Effector CD8-positive, alpha-beta T cell (primary cell): ENCODE data around the gene PLEKHM2.

Experiments
- DNase-seq: peaks from one replicate; lab custom pipeline; 2025; lab: John Stamatoyannopoulos, UW

PLEKHM2 gene

GRCh38 chr1:15726508-15726907 is 42.4 kb downstream of the PLEKHM2 start:
- DNase-seq, result no peak

DNA sequence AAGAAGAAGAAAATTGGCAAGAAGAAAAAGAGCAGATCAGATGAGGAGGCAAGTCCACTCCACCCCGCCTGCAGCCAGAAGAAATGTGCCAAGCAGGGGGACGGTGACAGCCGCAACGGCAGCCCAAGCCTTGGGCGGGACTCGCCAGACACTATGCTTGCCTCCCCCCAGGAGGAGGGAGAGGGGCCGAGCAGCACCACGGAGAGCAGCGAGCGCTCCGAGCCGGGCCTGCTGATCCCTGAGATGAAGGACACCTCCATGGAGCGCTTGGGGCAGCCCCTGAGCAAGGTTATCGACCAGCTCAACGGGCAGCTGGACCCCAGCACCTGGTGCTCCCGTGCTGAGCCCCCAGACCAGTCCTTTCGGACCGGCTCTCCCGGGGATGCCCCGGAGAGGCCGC is 42.9 kb downstream of the PLEKHM2 start:
- no peak for DNase-seq

- no peak for DNase-seq
Measured at GRCh38 chr1:15727424-15727823, 43.3 kb downstream of the PLEKHM2 start.

GRCh38 chr1:15727866-15728534 is 43.9 kb downstream of the PLEKHM2 start:
- DNase-seq, result no peak

GRCh38 chr1:15728937-15729657 is 45.0 kb downstream of the PLEKHM2 start:
- DNase-seq, result no peak

DNA sequence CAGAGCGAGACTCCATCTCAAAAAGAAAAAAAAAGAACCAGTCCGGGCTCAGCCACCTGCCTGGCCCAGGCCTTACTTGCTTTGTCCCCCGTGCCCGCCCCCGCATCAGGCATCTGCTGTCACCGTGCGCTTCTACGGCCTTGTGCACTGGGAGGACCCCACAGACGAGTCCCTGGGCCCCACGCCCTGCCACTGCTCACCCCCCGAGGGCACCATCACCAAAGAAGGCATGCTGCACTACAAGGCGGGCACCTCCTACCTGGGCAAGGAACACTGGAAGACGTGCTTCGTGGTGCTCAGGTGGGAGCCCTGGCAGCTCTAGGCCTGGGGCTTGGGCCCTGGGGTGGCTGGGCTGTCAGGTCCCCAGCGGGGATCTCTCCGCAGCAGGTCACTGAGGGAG is 46.3 kb downstream of the PLEKHM2 start:
- no peak for DNase-seq

DNA sequence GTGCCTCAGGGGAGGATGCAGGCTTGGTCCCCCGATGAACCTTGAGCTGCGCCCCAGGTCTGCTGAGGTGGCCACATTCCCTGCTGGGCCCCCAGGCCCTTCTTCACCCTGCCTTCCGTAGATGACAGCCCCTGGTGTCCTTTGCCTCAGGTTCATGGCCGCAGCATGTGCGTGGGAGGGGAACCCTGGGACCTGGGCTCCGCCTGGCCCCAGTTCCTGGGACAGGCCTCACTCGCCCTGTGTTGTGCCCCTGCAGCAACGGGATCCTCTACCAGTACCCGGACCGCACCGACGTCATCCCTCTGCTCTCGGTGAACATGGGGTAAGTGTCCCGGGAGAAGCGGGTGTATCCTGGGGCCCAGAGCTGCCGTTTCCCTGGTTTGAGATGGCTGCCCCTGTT is 46.8 kb downstream of the PLEKHM2 start:
- DNase-seq, result no peak

DNA sequence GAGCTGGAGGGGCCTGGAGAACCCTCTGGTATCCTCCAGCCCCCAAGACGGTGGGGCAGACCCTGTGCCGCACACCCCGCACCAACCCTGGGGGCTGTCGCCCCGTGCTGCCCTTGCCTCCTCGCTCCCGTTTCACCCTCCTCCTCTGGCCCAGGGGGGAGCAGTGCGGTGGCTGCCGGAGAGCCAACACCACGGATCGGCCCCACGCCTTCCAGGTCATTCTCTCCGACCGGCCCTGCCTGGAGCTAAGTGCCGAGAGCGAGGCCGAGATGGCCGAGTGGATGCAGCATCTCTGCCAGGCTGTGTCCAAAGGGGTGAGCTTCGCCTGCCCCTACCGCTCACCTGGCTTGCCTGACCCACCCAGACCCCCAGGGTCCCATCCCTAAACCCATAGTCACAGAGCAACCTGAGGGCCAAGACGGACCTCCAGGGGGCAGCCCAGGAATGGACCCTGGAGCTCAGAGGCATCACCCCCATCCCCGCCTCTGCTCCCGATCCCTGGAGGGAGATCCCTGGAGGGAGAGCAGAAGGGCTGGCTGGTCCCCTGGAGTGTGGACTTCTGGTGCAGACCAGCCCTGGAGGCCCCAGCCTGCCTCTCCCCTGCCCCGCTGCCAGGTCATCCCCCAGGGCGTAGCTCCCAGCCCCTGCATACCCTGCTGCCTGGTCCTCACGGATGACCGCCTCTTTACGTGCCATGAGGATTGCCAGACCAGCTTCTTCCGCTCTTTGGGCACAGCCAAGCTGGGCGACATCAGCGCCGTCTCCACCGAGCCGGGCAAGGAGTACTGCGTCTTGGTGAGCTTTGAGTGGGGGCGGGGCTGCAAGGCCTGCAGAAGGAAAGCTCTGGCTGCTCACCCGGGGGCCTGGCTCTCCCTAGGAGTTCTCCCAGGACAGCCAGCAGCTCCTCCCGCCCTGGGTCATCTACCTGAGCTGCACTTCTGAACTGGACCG is 47.9 kb downstream of the PLEKHM2 start:
- no peak for DNase-seq

DNA sequence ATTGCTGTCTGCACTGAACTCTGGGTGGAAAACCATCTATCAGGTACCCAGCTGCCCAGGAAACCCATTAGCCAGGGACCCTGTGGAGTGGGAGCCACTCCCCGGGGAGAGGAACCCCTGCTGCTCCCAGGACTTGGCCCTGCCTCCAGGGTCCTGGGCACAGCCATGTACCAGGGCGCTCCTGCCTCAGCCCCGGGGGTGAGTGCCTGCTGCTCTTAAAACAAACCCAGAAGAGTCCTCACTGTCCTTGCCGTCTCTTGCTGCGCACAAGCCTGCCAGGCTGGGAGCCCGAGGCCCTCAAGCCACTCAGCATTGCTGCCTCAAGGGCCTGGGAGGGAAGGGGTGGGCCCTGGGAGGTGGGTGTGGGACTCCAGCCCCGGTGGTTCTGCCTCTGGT is 48.6 kb downstream of the PLEKHM2 start:
- no peak for DNase-seq

- no peak for DNase-seq
Measured at GRCh38 chr1:15733218-15733725, 49.2 kb downstream of the PLEKHM2 start.

GRCh38 chr1:15733726-15734226 is 49.7 kb downstream of the PLEKHM2 start:
- no peak for DNase-seq

DNA sequence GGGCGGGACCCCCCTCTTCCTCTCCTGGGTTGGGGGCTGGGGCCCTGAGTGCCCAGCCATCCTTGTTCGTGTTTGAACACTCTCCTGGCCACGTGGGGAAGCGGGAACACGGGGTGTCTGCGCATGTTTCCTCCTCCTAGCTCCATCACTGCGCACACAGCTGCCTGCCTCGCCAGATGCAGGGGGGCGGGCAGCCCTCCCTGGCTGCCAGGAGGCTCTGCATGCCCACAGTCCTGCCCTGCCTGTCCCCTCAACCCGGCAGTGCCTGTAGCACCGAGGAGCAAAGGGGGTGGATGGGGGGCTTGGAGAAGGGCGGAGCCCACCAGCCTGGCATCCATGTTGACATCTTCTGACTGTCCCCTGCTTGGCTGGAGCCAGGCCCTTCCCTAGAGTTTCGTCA is 50.2 kb downstream of the PLEKHM2 start:
- DNase-seq, result no peak

DNA sequence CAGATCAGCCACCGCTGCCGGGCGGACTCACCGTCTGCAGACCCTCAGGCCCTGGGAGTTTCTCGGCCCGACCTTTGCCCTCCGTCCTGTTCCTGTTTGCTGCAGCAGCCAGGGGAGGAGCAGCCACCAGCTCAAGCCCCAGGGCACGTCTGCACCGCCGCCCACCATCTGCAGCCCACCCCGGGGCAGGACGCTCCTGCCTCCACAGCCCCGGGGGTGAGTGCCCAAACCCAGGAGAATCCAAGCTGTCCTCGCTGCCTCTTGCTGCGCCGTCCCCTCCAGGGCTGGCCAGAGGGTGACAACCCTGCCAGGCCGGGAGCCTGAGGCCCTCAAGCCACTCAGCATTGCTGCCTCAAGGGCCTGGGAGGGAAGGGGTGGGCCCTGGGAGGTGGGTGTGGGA is 50.8 kb downstream of the PLEKHM2 start:
- no peak for DNase-seq

- DNase-seq, result no peak
Measured at GRCh38 chr1:15735304-15736037, 51.4 kb downstream of the PLEKHM2 start.

GRCh38 chr1:15736038-15736891 is 52.1 kb downstream of the PLEKHM2 start, which contains the start of gene SLC25A34:
SLC25A34 (plus strand) TSS chr1:15736258; CDS start chr1:15736486, 228 bp downstream.
- no peak for DNase-seq

- no peak for DNase-seq
Measured at GRCh38 chr1:15736892-15737261, 52.8 kb downstream of the PLEKHM2 start.

DNA sequence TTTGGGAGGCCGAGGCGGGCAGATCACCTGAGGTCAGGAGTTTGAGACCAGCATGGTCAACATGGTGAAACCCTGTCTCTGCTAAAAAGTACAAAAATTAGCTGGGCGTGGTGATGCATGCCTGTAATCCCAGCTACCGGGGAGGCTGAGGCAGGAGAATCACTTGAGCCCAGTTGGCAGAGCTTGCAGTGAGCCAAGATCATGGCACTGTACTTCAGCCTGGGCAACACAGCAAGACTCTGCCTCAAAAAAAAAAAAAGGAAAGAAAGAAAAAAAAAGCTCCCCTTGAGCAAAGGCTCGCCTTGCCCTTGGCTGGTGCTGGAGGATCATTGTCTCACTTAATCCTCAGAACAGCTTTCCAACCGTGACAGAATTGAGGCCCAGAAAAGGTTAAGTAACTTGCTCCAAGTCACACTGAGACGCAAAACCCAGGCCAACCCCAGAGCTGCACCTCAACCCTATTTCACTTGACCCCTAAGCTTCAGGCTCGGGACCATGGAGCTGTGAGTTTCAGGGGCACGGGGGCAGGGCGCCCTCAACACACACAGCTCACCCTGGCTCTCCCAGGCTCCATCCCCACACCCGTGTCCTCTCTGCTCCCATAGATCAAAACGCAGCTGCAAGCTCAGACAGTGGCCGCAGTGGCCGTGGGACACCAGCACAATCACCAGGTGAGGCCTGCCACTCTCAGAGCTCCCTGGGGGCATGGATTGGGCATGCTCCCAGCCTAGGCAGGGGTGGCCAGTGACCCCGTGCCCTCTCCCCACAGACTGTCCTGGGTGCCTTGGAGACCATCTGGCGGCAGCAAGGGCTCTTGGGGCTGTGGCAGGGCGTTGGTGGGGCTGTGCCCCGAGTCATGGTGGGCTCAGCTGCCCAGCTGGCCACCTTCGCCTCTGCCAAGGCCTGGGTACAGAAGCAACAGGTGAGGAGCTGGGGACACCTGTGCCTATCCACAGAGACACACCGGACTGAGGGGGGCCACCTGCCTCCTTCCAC is 53.5 kb downstream of the PLEKHM2 start:
- no peak for DNase-seq

DNA sequence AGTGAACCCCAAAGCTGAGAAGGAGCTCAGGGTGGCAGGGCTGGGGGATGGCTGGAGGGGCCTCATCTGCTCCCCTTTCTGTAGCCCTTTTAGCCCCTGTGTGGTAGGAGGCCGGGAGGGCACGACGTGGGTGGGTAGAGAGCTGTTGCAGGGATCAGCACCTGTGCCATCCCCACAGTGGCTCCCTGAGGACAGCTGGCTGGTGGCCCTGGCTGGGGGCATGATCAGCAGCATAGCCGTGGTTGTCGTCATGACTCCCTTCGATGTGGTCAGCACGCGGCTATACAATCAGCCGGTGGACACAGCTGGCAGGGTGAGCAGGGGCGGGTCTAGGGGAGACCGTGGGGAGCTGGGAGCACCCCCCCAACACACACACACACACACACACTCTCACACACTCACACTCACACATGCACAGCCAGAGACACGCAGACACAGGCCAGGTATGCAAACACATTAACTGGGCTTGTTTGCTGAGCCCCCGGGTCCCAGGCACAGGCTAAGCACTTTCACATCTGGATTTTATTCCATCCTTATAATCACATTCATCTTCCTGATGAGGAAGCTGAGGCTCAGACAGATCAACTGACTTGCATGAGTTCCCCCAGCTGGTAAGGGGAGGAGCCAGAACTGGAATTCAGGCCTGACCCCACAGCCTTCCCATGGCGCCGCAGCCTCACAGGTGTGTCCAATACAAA is 54.4 kb downstream of the PLEKHM2 start:
- no peak for DNase-seq

- no peak for DNase-seq
Measured at GRCh38 chr1:15739259-15739658, 55.1 kb downstream of the PLEKHM2 start.
